ENCODE measurements around the gene LIPG. TPM values are rescaled to one million over a fixed set of nuclear protein-coding genes. Genes with fewer than 3 reads are reported as not detected.

Gene LIPG
- total RNA-seq, 4 donors from 2014 or later = 0.12 to 13.9 (median 2.1) TPM

DNA sequence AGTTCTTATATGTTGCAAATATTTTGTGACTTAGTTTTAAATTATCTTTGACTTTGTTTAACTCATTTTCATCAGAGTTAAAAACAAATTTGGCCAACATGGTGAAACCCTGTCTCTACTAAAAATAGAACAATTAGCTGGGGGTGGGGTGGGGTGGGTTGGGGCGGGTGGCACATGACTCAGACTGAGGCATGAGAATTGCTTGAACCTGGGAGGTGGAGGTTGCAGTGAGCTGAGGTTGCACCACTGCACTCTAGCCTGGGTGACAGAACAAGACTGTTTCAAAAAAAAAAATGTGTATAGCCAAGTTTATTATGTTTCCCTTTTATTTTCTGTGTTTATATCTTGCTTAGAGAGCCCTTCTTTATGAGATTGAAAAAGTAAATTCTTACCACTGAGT, 14.2 kb upstream of the LIPG start:
- intact Hi-C loops (cut with DNase I) = no loop called here
- Histone ChIP-seq H3K27ac (no peak overlapping the region), H3K36me3 (no peaks in the 10 kb centered on the region), H3K4me3 (no peak overlapping the region), H3K27me3 (peaks cover 0 to 23% (median 0%) of the 10 kb centered on the region in 4 donors), H3K4me1 (no peaks in the 10 kb centered on the region), H3K9me3 (no peaks in the 10 kb centered on the region)
- WGBS, 2 donors = 0% methylated on average over 1 of the region's 1 CpG
- no peak for DNase-seq
- TF ChIP-seq, protein P1, sequence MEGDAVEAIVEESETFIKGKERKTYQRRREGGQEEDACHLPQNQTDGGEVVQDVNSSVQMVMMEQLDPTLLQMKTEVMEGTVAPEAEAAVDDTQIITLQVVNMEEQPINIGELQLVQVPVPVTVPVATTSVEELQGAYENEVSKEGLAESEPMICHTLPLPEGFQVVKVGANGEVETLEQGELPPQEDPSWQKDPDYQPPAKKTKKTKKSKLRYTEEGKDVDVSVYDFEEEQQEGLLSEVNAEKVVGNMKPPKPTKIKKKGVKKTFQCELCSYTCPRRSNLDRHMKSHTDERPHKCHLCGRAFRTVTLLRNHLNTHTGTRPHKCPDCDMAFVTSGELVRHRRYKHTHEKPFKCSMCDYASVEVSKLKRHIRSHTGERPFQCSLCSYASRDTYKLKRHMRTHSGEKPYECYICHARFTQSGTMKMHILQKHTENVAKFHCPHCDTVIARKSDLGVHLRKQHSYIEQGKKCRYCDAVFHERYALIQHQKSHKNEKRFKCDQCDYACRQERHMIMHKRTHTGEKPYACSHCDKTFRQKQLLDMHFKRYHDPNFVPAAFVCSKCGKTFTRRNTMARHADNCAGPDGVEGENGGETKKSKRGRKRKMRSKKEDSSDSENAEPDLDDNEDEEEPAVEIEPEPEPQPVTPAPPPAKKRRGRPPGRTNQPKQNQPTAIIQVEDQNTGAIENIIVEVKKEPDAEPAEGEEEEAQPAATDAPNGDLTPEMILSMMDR (IDR thresholded peaks at IDR 0.05) = no peak
- TF ChIP-seq POLR2A (IDR thresholded peaks at IDR 0.05) = no peak

DNA sequence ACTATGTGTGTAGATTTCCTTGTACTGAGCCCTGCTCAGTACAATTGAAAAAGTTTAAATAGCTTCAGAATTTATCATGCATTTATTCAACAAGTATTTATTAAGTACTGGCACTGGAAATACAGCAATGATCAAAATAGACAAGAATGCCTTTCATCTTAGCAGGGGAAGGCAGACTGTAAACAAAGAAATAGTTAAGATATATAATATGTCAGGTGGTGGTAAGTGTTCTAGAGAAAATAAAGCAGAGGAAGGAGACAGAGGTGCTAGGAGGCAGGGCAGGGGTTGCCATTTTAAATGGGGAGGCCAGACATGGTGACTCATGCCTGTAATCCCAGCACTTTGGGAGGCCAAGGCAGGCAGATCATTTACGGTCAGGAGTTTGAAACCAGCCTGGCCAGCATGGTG, 13.6 kb upstream of the LIPG start:
- H3K36me3 ChIP-seq = no peaks in the 10 kb centered on the region
- H3K4me1 ChIP-seq = no peaks in the 10 kb centered on the region
- H3K4me3 ChIP-seq = no peak overlapping the region
- no peaks in the 10 kb centered on the region for H3K9me3 ChIP-seq
- no peak for TF ChIP-seq POLR2A (IDR thresholded peaks at IDR 0.05)
- TF ChIP-seq, protein P1 (IDR thresholded peaks at IDR 0.05) = no peak
- H3K27me3 ChIP-seq = peaks cover 0 to 27% (median 0%) of the 10 kb centered on the region in 4 donors
- WGBS, 2 donors = 47 to 50% methylated on average over 1 of the region's 1 CpG
- DNase-seq = no peak
- H3K27ac ChIP-seq = no peak overlapping the region
- intact Hi-C loops (cut with DNase I) = no loop called here

DNA sequence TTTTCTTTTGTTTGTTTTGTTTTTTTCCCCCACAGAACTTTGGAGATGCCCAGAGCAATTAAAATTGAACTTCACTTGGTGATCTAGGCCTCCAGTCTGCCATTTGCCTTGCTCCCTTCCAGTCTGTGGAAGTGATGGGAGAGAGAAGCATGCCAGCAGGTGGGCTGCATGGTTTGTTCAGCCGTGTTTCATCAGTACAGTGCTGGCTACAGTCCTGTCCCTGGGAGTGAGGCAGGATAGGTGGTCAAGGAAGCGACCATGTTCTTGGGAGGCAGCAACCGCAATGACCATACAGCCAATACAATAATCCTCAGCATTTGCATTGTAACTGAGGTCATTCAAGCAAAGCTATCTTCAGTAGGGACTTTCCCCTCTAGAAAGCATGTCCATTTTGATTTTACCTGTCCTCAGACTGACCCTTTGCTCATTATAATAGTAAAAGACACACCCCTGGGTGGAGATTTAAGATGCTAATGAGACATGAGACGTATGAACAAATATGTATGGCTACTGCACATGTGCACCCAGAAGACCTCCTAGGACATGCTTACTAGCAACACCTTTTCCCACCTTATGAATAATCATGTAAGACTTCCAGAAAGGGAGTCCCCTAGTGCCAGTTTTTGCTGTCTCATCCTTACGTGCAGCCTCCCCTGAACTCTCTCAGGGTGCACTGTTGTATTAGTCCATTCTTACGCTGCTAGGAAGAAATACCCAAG, 11.1 kb upstream of the LIPG start:
- DNase-seq = no peak
- WGBS, 2 donors = 83 to 92% methylated on average over 5 to 6 of the region's 6 CpGs
- Histone ChIP-seq H3K27ac (no peak overlapping the region), H3K9me3 (no peaks in the 10 kb centered on the region), H3K36me3 (no peaks in the 10 kb centered on the region), H3K27me3 (peaks cover 0 to 27% (median 0%) of the 10 kb centered on the region in 4 donors), H3K4me1 (no peaks in the 10 kb centered on the region), H3K4me3 (no peak overlapping the region)
- intact Hi-C loops (cut with DNase I) = no loop called here
- no peak for TF ChIP-seq POLR2A (IDR thresholded peaks at IDR 0.05)

DNA sequence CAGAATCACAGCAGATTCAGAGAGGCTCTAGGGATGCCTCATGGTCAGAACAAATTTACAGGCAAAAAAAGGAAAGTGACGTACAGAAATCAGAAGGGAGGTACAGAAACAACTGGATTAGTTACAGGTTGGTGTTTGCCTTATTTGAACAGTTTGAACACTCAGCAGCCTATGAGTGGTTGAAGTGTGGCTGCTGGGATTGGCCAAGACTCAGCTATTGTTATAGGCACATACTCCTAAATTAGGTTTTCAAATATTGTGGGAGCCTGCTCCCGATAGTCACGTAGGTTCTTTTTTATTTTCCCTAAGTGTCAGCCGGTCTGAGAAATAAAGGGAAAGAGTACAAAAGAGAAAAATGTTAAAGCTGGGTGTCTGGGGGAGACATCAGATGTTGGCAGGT, 8.9 kb upstream of the LIPG start:
- no peaks in the 10 kb centered on the region for H3K36me3 ChIP-seq
- no peak overlapping the region for H3K4me3 ChIP-seq
- WGBS, 2 donors = 60 to 74% methylated on average over 4 of the region's 4 CpGs
- peaks cover 0 to 27% (median 0%) of the 10 kb centered on the region in 4 donors for H3K27me3 ChIP-seq
- no peaks in the 10 kb centered on the region for H3K9me3 ChIP-seq
- DNase-seq = no peak
- H3K27ac ChIP-seq = no peak overlapping the region
- no peak for TF ChIP-seq POLR2A (IDR thresholded peaks at IDR 0.05)
- TF ChIP-seq, protein P1 (IDR thresholded peaks at IDR 0.05) = no peak
- H3K4me1 ChIP-seq = no peaks in the 10 kb centered on the region
- intact Hi-C loops (cut with DNase I) = no loop called here

DNA sequence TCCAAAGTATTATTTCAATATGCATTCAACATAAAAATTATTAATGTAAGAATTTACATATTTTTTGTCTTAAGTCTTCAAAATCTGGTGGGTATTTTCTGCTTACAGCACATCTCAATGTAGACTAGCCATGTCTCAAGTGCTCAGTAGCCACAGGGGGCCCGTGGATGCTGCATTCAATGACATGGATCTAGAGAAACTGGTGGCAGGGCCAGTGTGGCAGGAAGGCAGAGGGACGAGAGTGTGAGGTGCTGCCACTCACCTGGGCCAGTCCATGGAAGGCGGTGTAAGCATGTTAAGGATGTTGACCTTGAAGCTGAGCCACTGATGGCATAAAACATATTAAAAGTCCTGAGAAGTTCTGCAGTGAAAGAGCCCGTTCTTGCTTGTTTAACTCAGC, 6.2 kb upstream of the LIPG start:
- no peak for TF ChIP-seq POLR2A (IDR thresholded peaks at IDR 0.05)
- TF ChIP-seq, protein P1 (IDR thresholded peaks at IDR 0.05) = no peak
- no peak overlapping the region for H3K27ac ChIP-seq
- intact Hi-C loops (cut with DNase I) = no loop called here
- no peaks in the 10 kb centered on the region for H3K9me3 ChIP-seq
- H3K4me3 ChIP-seq = no peak overlapping the region
- H3K27me3 ChIP-seq = peaks cover 4 to 46% (median 6%) of the 10 kb centered on the region in 4 donors
- 66 to 77% methylated on average over 4 of the region's 4 CpGs for WGBS, 2 donors
- no peak for DNase-seq
- no peaks in the 10 kb centered on the region for H3K36me3 ChIP-seq
- H3K4me1 ChIP-seq = peaks cover 1 to 6% (median 2%) of the 10 kb centered on the region in 3 donors

Data from esophagus squamous epithelium (tissue), 5 donors.